GM12872 (cell line): Measurements from ENCODE around the gene APPL2.

Experiments used
- CTCF ChIP-seq: IDR thresholded peaks from 3 replicates; pipeline ENCODE4 v1.5.1; 2011; ENCODE audit warnings: low read depth, mild to moderate bottlenecking, low read length, moderate library complexity; ENCODE audit not compliant: insufficient read depth

APPL2 gene

GRCh38 chr12:105166736-105167135, 69.2 kb downstream of the APPL2 start:
- no peak for TF ChIP-seq CTCF

GRCh38 chr12:105164068-105164467, 71.9 kb downstream of the APPL2 start:
- TF ChIP-seq CTCF: no peak

- no peak for TF ChIP-seq CTCF
Observed at GRCh38 chr12:105162174-105162573, 73.8 kb downstream of the APPL2 start.

- no peak for TF ChIP-seq CTCF
Observed at GRCh38 chr12:105158876-105159275, 77.1 kb downstream of the APPL2 start.

GRCh38 chr12:105157606-105158005, 78.4 kb downstream of the APPL2 start:
- TF ChIP-seq CTCF: no peak

- TF ChIP-seq CTCF: no peak
Observed at GRCh38 chr12:105156260-105156659, 79.7 kb downstream of the APPL2 start.

- TF ChIP-seq CTCF: no peak
Observed at GRCh38 chr12:105142259-105142658, 93.7 kb downstream of the APPL2 start.

- TF ChIP-seq CTCF: no peak
Observed at GRCh38 chr12:105141320-105141922, 94.6 kb downstream of the APPL2 start.
